Glutamatergic neuron (in vitro differentiated cells): ENCODE data around the gene KLK2. TPM values are rescaled to one million over a fixed set of nuclear protein-coding genes. Genes with fewer than 3 reads are reported as not detected.

Experiments used
- DNase-seq: peaks from one replicate; pipeline ENCODE4 v3.0.0; 2022
- H3K27ac Mint-ChIP-seq: one replicate; pipeline ENCODE4 v1.8.0; 2020; ENCODE audit warnings: mild to moderate bottlenecking, mixed read lengths, inconsistent platforms; ENCODE audit not compliant: unreplicated experiment
- H3K27me3 Mint-ChIP-seq: one replicate; pipeline ENCODE4 v1.8.0; 2020; ENCODE audit warnings: mild to moderate bottlenecking, moderate library complexity, mixed read lengths, inconsistent platforms; ENCODE audit not compliant: unreplicated experiment
- H3K36me3 Mint-ChIP-seq: one replicate; pipeline ENCODE4 v1.8.0; 2020; ENCODE audit warnings: mild to moderate bottlenecking, mixed read lengths, inconsistent platforms; ENCODE audit not compliant: unreplicated experiment
- H3K4me1 Mint-ChIP-seq: one replicate; pipeline ENCODE4 v1.8.0; 2020; ENCODE audit warnings: mild to moderate bottlenecking, low read depth, mixed read lengths, inconsistent platforms; ENCODE audit not compliant: unreplicated experiment
- H3K4me3 Mint-ChIP-seq: one replicate; pipeline ENCODE4 v1.8.0; 2020; ENCODE audit warnings: mild to moderate bottlenecking, mixed read lengths, inconsistent platforms; ENCODE audit not compliant: unreplicated experiment
- H3K9me3 Mint-ChIP-seq: one replicate; pipeline ENCODE4 v1.8.0; 2020; ENCODE audit warnings: mild to moderate bottlenecking, moderate library complexity, mixed read lengths, inconsistent platforms; ENCODE audit not compliant: unreplicated experiment
- total RNA-seq: library from RNA; stranded (reverse); fragmentation: NEBNext Ultra II Directional; extraction: Animal tissue kit (Norgen Biotek cat#: 25700); gene quantifications from one replicate; pipeline ENCODE4 v1.2.1, GENCODE V29; 2021; ENCODE audit not compliant: unreplicated experiment
- TF ChIP-seq, protein P1 (sequence below): fragments of 200-600 bp; sonication (generic); IDR thresholded peaks from one replicate; pipeline ENCODE4 v1.5.0; 2021; ENCODE audit not compliant: partially characterized antibody, unreplicated experiment

Gene KLK2
- total RNA-seq, 1 donor from 2014 or later, result not detected

- H3K36me3 Mint-ChIP-seq, result peaks cover 4% of the 10 kb centered on the region
- peaks cover 5% of the 10 kb centered on the region for H3K9me3 Mint-ChIP-seq
- TF ChIP-seq, protein P1, sequence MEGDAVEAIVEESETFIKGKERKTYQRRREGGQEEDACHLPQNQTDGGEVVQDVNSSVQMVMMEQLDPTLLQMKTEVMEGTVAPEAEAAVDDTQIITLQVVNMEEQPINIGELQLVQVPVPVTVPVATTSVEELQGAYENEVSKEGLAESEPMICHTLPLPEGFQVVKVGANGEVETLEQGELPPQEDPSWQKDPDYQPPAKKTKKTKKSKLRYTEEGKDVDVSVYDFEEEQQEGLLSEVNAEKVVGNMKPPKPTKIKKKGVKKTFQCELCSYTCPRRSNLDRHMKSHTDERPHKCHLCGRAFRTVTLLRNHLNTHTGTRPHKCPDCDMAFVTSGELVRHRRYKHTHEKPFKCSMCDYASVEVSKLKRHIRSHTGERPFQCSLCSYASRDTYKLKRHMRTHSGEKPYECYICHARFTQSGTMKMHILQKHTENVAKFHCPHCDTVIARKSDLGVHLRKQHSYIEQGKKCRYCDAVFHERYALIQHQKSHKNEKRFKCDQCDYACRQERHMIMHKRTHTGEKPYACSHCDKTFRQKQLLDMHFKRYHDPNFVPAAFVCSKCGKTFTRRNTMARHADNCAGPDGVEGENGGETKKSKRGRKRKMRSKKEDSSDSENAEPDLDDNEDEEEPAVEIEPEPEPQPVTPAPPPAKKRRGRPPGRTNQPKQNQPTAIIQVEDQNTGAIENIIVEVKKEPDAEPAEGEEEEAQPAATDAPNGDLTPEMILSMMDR, result no peak
- no peak overlapping the region for H3K4me3 Mint-ChIP-seq
- H3K27me3 Mint-ChIP-seq, result peaks cover 8% of the 10 kb centered on the region
- no peak for DNase-seq
- H3K4me1 Mint-ChIP-seq, result peaks cover 2% of the 10 kb centered on the region
- H3K27ac Mint-ChIP-seq, result no peak overlapping the region
These were observed 42.8 kb upstream of the KLK2 start for GRCh38 chr19:50830266-50831025.

DNA sequence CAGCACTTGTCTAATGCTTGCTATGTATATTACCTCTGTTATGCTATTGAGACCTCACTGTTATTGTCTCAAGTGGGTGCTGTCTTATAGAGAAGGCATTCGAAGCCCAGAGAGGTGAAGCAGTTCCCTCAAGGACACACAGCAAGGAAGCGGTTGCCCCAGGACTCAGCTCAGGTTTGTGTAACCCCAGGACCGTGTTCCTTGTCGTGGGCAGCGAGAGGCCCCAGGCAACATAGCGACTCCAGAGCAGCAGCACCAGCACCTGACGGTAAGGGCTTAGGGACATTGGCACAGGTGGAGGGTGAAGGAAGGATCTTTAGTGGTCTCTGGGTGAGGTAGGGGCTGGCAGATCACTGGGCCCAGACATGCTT lies 42.2 kb upstream of the KLK2 start:
- Mint-ChIP-seq H3K9me3 (peaks cover 5% of the 10 kb centered on the region), H3K27ac (no peak overlapping the region)

DNA sequence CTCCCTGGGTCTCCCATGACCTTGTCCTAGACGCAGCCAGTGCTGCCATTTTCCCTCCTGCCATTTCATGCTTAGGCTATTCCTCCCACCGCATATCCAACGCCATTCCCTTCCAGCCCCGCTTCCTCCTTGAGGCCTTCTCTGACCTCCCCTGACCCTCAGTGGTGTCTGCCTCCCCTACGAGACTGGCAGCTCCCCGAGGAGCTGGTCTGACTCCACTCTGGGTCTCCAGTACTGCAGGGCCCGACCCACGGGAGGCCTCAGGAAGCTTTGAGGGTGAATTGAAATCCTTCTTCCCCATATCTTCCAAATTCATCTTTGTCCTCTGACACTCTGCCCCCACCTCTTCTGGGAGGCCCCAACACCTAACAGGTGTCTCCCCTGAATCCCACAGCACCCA lies 40.6 kb upstream of the KLK2 start:
- no peaks in the 10 kb centered on the region for H3K36me3 Mint-ChIP-seq
- H3K4me3 Mint-ChIP-seq, result no peak overlapping the region
- peaks cover 10% of the 10 kb centered on the region for H3K27me3 Mint-ChIP-seq
- H3K27ac Mint-ChIP-seq, result no peak overlapping the region
- peaks cover 10% of the 10 kb centered on the region for H3K9me3 Mint-ChIP-seq
- H3K4me1 Mint-ChIP-seq, result peaks cover 2% of the 10 kb centered on the region
- no peak for DNase-seq
- TF ChIP-seq, protein P1, result no peak

More for the DNA sequence above, 42.2 kb upstream of the KLK2 start:
- TF ChIP-seq, protein P1, result no peak
- H3K4me1 Mint-ChIP-seq, result peaks cover 2% of the 10 kb centered on the region
- no peak overlapping the region for H3K4me3 Mint-ChIP-seq
- H3K27me3 Mint-ChIP-seq, result peaks cover 8% of the 10 kb centered on the region
- DNase-seq, result no peak
- peaks cover 4% of the 10 kb centered on the region for H3K36me3 Mint-ChIP-seq

DNA sequence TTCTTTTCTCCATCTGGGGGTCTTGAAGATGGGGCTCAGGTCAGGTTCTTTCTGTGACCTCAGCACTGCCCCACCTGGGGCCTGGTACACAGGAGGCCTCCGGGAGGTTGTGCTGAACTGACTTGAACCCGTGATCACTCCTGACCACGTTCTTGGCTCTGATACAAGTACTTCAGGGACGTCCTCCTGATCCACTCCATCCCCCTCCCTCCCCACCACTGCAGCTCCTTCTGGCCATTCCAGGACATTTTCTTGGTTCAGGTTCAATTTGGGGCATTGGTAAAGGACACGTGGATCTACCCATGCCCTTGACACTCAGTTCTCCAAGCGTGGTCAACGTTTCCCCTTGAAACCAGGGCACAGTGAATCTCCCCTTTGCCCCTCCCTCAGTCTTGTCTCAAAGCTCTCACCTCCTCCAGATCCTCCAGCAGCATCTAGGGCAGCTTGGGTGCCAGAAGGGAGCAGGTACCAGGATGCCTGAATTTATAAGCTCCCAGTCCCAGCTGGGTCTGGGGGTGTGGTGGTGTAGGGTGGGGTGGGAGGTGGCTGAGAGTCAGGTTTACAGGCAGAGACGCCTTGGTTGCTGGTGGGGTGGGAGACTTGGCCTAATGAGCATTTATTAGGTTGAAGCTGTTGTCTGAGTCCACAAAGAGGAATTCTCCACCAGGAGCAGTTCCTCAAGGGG lies 40.0 kb upstream of the KLK2 start, which contains the start of gene KLK15:
TSS of gene KLK15 (minus strand) at position 458 of the 685 bp plus-strand sequence. CDS start 2,082 bp downstream, outside the sequence.
- no peak within 1 kb of the TSS for H3K27ac Mint-ChIP-seq
- H3K36me3 Mint-ChIP-seq, result no peaks in the 10 kb centered on the region
- peaks cover 10% of the 10 kb centered on the region for H3K9me3 Mint-ChIP-seq
- DNase-seq, result no peak
- H3K4me3 Mint-ChIP-seq, result no peak within 1 kb of the TSS
- peaks cover 2% of the 10 kb centered on the region for H3K4me1 Mint-ChIP-seq
- peaks cover 8% of the 10 kb centered on the region for H3K27me3 Mint-ChIP-seq
- TF ChIP-seq, protein P1, result no peak

DNA sequence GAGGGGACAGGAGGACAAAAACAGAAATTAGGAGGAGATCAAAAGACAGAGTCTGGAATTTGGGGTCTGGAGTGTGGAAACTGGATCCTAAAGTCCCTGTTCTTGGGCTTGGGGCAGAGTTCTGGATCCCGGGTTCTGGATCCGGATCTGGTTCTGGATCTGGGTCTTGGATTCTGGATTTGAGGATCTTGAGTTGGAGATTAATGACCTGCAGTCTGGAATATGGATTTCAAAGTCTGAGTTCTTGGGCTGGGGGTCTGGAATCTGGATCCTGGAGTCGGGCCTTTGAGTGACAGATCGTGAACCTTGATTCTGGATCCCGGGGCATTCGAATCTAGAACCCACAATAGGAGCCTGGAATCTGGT lies 39.5 kb upstream of the KLK2 start:
- no peak for DNase-seq
- Mint-ChIP-seq H3K9me3 (peaks cover 10% of the 10 kb centered on the region), H3K27me3 (peaks cover 8% of the 10 kb centered on the region), H3K4me1 (peaks cover 2% of the 10 kb centered on the region), H3K36me3 (no peaks in the 10 kb centered on the region), H3K4me3 (no peak overlapping the region), H3K27ac (no peak overlapping the region)
- TF ChIP-seq, protein P1, result no peak
